HFF-Myc (cell line): ENCODE data around the gene MEIS2.

Experiments
- DNase-seq: peaks from one replicate; pipeline ENCODE4 v3.0.0-alpha.2; 2011; ENCODE audit warnings: low read depth; ENCODE audit errors: extremely low read depth
- H3K4me3 ChIP-seq: replicated peaks from 2 replicates; pipeline ENCODE4 v1.5.1; 2011; ENCODE audit warnings: low read depth, mild to moderate bottlenecking, control low read depth, low read length
- TF ChIP-seq, protein P1 (sequence below): IDR thresholded peaks from 2 replicates; pipeline ENCODE4 v1.5.1; 2012; ENCODE audit warnings: mild to moderate bottlenecking, low read depth, low read length, control low read depth; ENCODE audit errors: missing control alignments

The MEIS2 gene

DNA sequence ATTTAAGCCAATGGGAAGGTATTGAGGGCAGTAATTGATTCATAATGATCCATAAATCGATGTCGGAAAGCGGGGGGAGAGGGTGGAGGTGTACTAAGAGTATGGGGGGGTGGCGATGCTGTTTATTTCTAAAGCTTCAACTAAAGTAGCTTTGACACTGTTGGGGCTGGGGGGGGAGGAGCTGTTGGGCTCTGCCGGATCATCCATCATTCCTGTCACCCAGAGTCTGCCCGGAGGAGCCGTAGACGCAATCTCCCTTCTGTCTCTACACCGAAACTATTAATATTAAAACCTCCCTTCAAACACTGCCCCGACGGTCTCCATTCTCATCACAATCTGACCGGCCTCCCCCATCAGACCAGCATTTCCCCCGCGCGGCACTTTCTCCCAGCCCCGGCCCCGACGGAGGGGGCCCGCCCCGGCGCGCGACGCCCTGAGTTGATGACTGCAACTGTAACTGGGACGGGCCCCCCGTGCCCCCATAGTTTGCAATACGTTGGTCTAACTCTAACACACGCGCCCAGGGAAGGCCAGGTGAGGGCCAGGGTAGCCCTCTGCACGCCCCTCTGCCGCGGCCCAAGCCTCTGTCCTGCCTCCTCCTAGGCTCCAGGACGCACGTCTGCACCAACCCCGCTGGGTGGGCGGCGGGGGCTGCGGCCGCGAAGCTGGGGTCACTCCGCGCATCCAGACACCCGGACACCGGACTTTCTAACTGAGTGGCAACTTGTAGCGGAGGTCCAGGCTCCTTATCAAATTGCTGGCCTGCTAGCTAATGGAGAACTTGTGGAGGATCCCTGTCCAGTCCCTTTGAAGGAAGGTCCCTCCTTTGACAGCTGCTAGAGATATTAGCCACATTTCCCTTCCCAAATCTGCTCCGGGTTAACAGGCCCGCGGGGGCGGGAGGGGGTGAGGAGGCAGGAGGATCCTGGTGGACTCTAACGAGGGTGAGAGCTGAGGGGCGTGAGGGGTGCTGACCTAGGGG is 212.0 kb downstream of the MEIS2 start:
- TF ChIP-seq, protein P1, sequence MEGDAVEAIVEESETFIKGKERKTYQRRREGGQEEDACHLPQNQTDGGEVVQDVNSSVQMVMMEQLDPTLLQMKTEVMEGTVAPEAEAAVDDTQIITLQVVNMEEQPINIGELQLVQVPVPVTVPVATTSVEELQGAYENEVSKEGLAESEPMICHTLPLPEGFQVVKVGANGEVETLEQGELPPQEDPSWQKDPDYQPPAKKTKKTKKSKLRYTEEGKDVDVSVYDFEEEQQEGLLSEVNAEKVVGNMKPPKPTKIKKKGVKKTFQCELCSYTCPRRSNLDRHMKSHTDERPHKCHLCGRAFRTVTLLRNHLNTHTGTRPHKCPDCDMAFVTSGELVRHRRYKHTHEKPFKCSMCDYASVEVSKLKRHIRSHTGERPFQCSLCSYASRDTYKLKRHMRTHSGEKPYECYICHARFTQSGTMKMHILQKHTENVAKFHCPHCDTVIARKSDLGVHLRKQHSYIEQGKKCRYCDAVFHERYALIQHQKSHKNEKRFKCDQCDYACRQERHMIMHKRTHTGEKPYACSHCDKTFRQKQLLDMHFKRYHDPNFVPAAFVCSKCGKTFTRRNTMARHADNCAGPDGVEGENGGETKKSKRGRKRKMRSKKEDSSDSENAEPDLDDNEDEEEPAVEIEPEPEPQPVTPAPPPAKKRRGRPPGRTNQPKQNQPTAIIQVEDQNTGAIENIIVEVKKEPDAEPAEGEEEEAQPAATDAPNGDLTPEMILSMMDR = no peak
- H3K4me3 ChIP-seq = no peak overlapping the region
- no peak for DNase-seq

DNA sequence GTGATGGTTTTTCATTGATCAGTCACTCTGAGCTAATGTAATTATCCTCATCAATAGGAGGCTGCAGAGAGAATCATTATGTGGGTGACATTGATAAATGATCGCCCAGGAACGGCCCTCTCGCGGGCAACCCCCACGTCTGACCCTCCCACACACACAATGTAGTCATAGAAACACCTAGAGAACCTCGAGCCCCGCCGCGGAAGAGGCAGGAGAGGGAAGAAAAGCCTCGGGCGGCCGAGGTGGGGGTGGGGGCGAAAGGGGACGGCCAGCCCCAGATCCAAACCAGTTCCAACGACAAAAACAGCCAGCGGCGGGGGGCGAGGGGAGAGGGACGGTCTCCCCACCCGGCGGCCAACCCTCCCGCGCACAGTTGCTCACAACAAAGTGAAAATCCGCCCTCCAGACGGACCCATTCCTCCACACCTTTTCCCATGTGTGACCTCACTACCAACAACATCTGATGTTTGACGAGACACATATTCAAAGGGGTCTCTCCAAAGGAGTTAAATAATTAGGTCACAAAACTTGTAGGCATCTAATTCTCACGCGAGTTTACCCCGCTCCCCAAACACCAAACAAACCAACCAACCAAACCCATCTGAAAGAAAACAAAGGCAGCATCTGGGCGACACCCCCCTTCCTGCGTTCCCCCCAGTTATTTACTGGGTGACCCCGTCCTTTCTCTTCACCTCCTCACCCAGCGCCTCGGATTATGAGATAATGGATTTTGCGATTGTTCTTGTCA is 213.0 kb downstream of the MEIS2 start:
- H3K4me3 ChIP-seq = no peak overlapping the region
- no peak for DNase-seq
- TF ChIP-seq, protein P1 = no peak

DNA sequence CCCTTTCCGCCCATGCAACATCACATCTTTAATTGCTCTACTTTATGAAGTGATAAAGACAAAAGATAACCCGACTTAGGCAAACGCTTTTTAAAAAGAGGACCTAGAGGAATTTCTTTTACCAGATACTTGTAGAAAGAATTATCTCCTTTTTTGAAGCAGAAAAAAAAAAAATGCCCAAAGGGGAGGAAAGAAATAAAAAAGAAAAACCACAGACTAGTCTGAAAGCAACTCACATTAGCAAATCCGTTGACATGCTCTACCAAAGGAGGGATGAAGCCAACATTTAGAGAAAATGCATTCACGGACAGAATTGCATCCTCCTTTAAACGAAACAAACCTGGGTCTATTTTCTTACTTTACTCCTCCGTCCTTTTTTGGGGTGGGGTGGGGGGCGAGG is 213.6 kb downstream of the MEIS2 start:
- no peak overlapping the region for H3K4me3 ChIP-seq

GRCh38 chr15:36886191-36886590 is 214.2 kb downstream of the MEIS2 start:
- DNase-seq = no peak
- TF ChIP-seq, protein P1 = no peak
- no peak overlapping the region for H3K4me3 ChIP-seq

More for the DNA sequence above, 213.6 kb downstream of the MEIS2 start:
- no peak for DNase-seq
- TF ChIP-seq, protein P1 = no peak

DNA sequence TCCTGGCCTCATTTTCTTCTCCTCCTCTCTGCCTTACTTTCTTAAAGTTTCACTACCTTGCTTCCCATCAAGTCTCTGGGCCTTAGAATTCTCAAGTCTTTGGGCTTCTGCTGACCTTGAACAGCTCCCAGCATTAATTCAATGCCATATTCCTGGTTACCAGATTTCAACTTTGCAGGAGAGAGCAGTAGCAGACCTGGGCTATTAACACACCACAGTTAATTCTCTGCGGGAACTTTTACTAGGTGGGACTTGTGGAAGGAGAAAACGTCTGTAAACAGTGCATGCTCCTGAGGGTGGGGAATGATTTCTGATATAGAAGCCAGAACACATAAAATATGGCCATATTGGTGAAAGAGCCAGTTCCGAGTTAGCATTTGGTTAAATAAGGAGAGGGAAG is 214.6 kb downstream of the MEIS2 start:
- no peak overlapping the region for H3K4me3 ChIP-seq
- DNase-seq = no peak
- TF ChIP-seq, protein P1 = no peak

GRCh38 chr15:36884936-36885635 is 215.3 kb downstream of the MEIS2 start:
- H3K4me3 ChIP-seq = no peak overlapping the region
- no peak for DNase-seq
- TF ChIP-seq, protein P1 = no peak
